ENCODE data around the gene CFAP74. TPM values are rescaled to one million over a fixed set of nuclear protein-coding genes. Genes with fewer than 3 reads are reported as not detected.

The CFAP74 gene
- total RNA-seq, 1 experiment from 2014 or later, result 0.28 TPM

- Histone ChIP-seq H3K9me3 (ENCODE audit: control insufficient read depth, low read depth, low read length) (no peaks in the 10 kb centered on the region), H4K8ac (replicated peaks; ENCODE audit: insufficient read length, low read depth, low read length) (no peak overlapping the region), H2BK120ac (ENCODE audit: low read depth, low read length, poor library complexity, severe bottlenecking) (no peak overlapping the region), H3K27me3 (ENCODE audit: insufficient read depth, low read length) (no peaks in the 10 kb centered on the region), H4K20me1 (ENCODE audit: control insufficient read depth, insufficient read depth, insufficient read length) (no peaks in the 10 kb centered on the region), H3K4me1 (ENCODE audit: insufficient read depth, low read length) (no peaks in the 10 kb centered on the region), H2AFZ (ENCODE audit: low read length) (no peak overlapping the region), H2BK20ac (ENCODE audit: low read depth, low read length, poor library complexity, severe bottlenecking) (no peak overlapping the region), H4K91ac (ENCODE audit: insufficient read length, low read depth, low read length) (no peak overlapping the region), H4K5ac (ENCODE audit: insufficient read length, low read depth, low read length) (no peak overlapping the region), H3K56ac (ENCODE audit: insufficient read length, low read depth, low read length) (no peak overlapping the region), H2BK15ac (ENCODE audit: low read depth, low read length) (no peak overlapping the region), H3K4me2 (ENCODE audit: insufficient read depth, insufficient read length, low read length) (no peak overlapping the region), H3K14ac (ENCODE audit: insufficient read depth, low read length) (no peak overlapping the region), H2BK12ac (ENCODE audit: insufficient read length, low read depth, low read length) (no peak overlapping the region), H3K18ac (ENCODE audit: insufficient read length, low read depth, low read length) (no peak overlapping the region), H3K23ac (ENCODE audit: insufficient read length, low read depth, low read length) (no peak overlapping the region), H3K23me2 (ENCODE audit: insufficient read length, low read depth, low read length, poor library complexity, severe bottlenecking) (no peaks in the 10 kb centered on the region), H3K4ac (ENCODE audit: low read depth, low read length) (no peak overlapping the region), H3K79me1 (ENCODE audit: insufficient read depth, low read depth, low read length, poor library complexity, severe bottlenecking) (no peaks in the 10 kb centered on the region), H3T11ph (ENCODE audit: low read length) (no peak overlapping the region), H3K79me2 (ENCODE audit: insufficient read depth, low read length) (no peaks in the 10 kb centered on the region), H3K9ac (ENCODE audit: extremely low read depth, insufficient read length, low read length) (no peak overlapping the region), H2AK5ac (ENCODE audit: insufficient read length, low read length) (no peak overlapping the region), H3K27ac (ENCODE audit: insufficient read length, low read depth, low read length) (no peak overlapping the region), H2BK5ac (ENCODE audit: insufficient read length, low read length) (no peak overlapping the region)
- Mint-ChIP-seq H3K4me3 (no peak overlapping the region), H3K36me3 (ENCODE audit: insufficient read depth in 1 of 3, low read depth in 3 of 3) (no peaks in the 10 kb centered on the region; a peak in 1 of 7 replicates), H3K27me3 (ENCODE audit: low read depth) (peaks cover 4% of the 10 kb centered on the region), H3K27ac (no peak overlapping the region), H3K9me3 (peaks cover 5% of the 10 kb centered on the region in 2 experiments; a peak in 2 of 5 replicates), H3K4me1 (peaks cover 0 to 12% of the 10 kb centered on the region in 2 experiments; a peak in 2 of 4 replicates)
- no peak for TF ChIP-seq CTCF (conservative IDR thresholded peaks at IDR 0.05)
- peak; percentile 24 for DNase-seq
- no CpG with 5 or more reads among the region's 6 CpGs for WGBS (ENCODE audit: extremely low coverage, insufficient read length, low lambda C conversion rate)
These were observed 82.1 kb downstream of the CFAP74 start for GRCh38 chr1:1921459-1921862.
